IPS-15b (cell line): ENCODE measurements around the gene CMTM5.

Source experiments
- H3K27me3 ChIP-seq: one replicate; pipeline ENCODE4 v1.6.1; 2013; ENCODE audit warnings: low read length; ENCODE audit not compliant: control insufficient read depth, insufficient read depth
- H3K36me3 ChIP-seq: one replicate; pipeline ENCODE4 v1.6.1; 2013; ENCODE audit warnings: low read length; ENCODE audit not compliant: control insufficient read depth, insufficient read depth
- H3K4me1 ChIP-seq: one replicate; pipeline ENCODE4 v1.6.1; 2013; ENCODE audit warnings: mild to moderate bottlenecking, low read length; ENCODE audit not compliant: control insufficient read depth, insufficient read depth
- H3K4me3 ChIP-seq: one replicate; pipeline ENCODE4 v1.5.1; 2013; ENCODE audit warnings: low read depth, low read length
- H3K9ac ChIP-seq: one replicate; pipeline ENCODE4 v1.6.1; 2013; ENCODE audit warnings: low read depth, mild to moderate bottlenecking, low read length
- H3K9me3 ChIP-seq: one replicate; pipeline ENCODE4 v1.6.1; 2013; ENCODE audit warnings: mild to moderate bottlenecking, low read length; ENCODE audit not compliant: control insufficient read depth, insufficient read depth

CMTM5 gene

DNA sequence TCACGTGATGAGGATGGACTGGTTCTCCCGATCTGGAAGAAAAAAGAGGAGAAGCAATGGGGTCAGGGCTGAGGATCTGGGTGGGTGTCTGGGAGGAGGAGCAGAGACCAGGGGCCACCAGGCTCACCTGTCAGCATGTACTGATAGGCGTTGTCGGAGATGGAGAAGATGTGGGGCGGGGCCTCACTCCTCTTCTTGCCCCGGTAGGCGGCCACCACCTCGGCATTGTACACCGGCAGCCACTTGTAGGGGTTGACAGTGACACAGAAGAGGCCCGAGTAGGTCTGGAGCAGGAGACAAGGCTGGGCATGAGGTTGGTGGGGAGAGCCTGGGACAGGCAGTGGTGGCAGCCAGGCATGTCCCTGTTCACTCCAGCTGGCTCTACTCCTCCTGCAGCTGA is 28.2 kb downstream of the CMTM5 start:
- no peaks in the 10 kb centered on the region for H3K9me3 ChIP-seq
- no peak overlapping the region for H3K9ac ChIP-seq
- H3K36me3 ChIP-seq, result no peaks in the 10 kb centered on the region
- peaks cover 4% of the 10 kb centered on the region for H3K27me3 ChIP-seq
- H3K4me3 ChIP-seq, result no peak overlapping the region
- peaks cover 2% of the 10 kb centered on the region for H3K4me1 ChIP-seq

DNA sequence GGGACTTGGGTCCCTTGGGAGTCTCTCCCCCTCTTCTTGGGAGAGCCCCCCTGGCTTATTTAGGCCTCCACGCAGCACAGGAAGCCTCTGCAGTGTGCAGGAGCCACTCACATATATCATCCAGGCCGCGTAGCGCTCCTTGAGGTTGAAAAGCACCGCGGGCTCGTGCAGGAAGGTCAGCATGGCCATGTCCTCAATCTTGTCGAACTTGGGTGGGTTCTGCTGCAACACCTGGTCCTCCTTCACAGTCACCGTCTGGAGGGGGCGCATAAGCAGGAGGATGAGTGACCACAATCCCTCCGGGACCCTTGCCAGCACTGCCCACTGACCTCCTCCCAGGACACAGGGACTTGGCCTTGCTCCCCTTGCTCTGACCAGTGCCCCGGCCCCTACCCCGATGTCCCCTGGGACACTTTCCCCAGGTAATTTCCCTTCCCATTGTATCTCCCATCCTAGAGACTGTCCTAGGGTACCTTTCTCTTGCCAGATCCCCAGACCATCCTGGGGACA is 28.7 kb downstream of the CMTM5 start:
- peaks cover 2% of the 10 kb centered on the region for H3K4me1 ChIP-seq
- no peak overlapping the region for H3K4me3 ChIP-seq
- H3K36me3 ChIP-seq, result no peaks in the 10 kb centered on the region
- peaks cover 4% of the 10 kb centered on the region for H3K27me3 ChIP-seq
- H3K9ac ChIP-seq, result no peak overlapping the region
- H3K9me3 ChIP-seq, result no peaks in the 10 kb centered on the region

DNA sequence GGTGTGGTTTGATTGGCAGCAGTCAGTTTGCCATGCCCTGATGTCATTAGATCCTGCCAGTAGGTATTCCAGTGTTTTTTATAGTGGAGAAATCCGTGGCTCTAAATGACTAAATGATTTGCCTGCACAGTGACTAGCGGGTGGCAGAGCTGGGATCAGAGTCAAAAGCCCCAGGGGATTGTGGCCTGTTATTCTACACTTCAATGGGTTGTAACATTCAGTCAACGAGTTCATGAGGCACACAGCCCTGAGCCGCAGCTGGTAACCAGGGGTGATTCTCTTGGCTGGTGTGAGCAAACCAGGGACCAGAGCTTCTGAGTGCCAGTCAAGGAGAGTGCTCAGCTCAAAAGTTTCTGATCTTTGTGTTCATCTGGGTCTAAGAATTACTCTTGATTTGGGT is 29.4 kb downstream of the CMTM5 start:
- Histone ChIP-seq H3K27me3 (peaks cover 4% of the 10 kb centered on the region), H3K4me3 (no peak overlapping the region), H3K4me1 (peaks cover 2% of the 10 kb centered on the region), H3K9ac (no peak overlapping the region), H3K9me3 (no peaks in the 10 kb centered on the region), H3K36me3 (no peaks in the 10 kb centered on the region)

DNA sequence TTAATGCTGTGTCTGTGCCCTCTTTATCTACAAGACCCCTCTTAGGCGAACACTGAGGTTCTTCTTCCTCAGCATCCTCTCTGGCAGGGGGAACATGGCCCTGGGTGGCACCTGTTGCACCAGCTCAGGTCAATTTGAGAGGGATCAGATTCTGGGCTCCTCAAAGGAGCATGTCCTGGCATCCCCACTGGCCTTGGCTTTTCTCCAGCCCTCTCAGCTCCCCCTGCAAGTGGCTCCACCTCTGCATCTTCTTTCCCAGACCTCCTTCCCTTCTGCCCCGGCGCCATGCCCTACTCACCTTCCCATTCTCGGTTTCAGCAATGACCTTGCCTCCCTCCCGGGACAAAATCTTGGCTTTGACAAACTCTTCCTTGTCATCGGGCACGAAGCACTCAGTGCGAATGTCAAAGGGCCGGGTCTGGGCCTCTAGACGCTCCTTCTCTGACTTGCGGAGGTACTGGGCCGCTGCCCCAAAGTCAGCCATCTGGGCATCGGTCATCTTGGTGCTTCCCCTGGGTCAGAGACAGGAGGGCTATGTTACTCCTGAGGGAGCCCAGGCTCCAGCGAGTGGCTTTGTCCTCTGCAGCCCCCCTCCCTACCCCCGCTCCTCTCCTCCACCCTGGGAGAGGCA is 30.0 kb downstream of the CMTM5 start:
- peaks cover 2% of the 10 kb centered on the region for H3K4me1 ChIP-seq
- peaks cover 4% of the 10 kb centered on the region for H3K27me3 ChIP-seq
- no peak overlapping the region for H3K9ac ChIP-seq
- no peaks in the 10 kb centered on the region for H3K9me3 ChIP-seq
- H3K36me3 ChIP-seq, result no peaks in the 10 kb centered on the region
- no peak overlapping the region for H3K4me3 ChIP-seq

DNA sequence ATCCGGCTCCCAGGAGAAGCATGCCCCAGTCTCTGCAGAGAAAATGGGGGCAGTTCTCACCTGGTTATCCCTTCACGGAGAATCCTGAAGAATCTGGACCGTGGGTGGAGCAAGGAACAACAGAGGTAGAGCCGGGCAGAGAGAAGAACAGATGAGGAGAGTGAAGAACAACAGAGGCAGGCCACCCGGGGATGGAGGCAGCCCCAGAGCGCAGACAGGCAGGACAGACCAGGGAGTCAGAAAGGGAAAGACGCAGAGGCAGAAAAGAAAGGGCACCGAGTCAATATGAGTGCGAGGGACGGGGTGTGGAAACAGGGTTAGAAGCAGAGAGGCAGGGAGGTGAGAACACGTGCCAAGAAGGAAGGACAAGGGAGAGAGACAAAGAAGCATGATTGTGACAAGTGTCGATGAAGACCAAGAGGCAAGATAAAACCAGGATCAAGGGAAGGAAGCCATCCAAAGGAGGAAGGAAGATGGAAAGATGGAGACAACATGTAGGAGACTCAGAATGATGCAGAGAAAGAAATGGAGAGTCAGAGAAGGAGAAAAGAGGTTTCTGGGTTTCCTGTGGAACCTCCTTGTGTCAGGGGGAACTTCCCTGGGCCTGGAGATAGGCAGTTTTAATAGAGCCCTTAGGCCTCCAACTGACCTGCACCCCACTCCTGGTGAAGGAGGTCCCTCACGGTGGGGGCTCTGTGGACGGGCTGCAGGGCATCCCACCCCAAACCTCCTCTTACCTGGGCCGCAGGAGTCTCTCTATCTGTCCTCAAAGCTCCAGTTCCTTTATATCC is 30.9 kb downstream of the CMTM5 start, which contains the start of gene MYH6:
Gene MYH6 (minus strand): TSS at position 758 of the 791 bp plus-strand sequence. CDS start 1,050 bp downstream, outside the sequence.
- peaks cover 4% of the 10 kb centered on the region for H3K27me3 ChIP-seq
- H3K4me3 ChIP-seq, result no peak within 1 kb of the TSS
- H3K9ac ChIP-seq, result no peak within 1 kb of the TSS
- H3K9me3 ChIP-seq, result no peaks in the 10 kb centered on the region
- no peaks in the 10 kb centered on the region for H3K4me1 ChIP-seq
- no peaks in the 10 kb centered on the region for H3K36me3 ChIP-seq

DNA sequence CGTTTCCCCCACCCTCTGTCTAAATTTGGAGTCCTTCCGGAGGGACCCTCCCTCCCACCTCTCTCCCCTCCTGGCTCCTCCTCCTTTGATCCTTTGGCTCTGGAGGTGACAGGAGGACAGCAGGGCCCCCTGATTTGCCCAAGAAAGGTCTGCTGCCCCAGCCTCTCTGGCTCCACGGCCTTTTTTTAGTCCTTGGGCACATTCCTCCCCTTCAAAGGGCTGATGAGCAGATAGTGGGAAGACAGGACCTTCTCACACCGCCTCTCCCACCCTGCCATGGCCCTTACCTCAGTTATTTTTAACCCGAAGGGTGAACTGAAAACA is 31.4 kb downstream of the CMTM5 start:
- H3K27me3 ChIP-seq, result peaks cover 4% of the 10 kb centered on the region
- no peak overlapping the region for H3K9ac ChIP-seq
- no peak overlapping the region for H3K4me3 ChIP-seq
- H3K4me1 ChIP-seq, result no peaks in the 10 kb centered on the region
- H3K36me3 ChIP-seq, result no peaks in the 10 kb centered on the region
- H3K9me3 ChIP-seq, result no peaks in the 10 kb centered on the region

DNA sequence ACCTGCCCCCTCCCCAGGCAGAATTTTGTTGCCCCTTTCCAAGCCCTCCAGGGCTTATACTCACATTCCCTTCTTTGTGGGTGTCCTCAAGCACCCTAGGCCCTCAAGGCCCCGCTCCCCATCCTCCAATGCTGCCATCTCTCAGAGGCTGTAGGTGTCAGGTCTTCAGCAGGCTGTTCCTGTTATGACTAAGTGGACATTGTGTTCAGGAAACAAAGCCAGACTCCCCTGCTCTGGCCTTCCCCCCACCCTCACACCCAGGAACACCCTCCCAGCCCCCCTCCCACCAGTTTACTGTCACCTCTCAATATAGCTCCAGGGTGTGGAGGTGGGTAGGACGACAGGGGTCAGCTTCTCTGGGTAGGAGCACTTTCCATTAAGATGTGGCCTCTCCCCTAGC is 32.6 kb downstream of the CMTM5 start:
- no peaks in the 10 kb centered on the region for H3K9me3 ChIP-seq
- peaks cover 2% of the 10 kb centered on the region for H3K27me3 ChIP-seq
- H3K4me1 ChIP-seq, result no peaks in the 10 kb centered on the region
- no peaks in the 10 kb centered on the region for H3K36me3 ChIP-seq
- H3K9ac ChIP-seq, result no peak overlapping the region
- H3K4me3 ChIP-seq, result no peak overlapping the region

DNA sequence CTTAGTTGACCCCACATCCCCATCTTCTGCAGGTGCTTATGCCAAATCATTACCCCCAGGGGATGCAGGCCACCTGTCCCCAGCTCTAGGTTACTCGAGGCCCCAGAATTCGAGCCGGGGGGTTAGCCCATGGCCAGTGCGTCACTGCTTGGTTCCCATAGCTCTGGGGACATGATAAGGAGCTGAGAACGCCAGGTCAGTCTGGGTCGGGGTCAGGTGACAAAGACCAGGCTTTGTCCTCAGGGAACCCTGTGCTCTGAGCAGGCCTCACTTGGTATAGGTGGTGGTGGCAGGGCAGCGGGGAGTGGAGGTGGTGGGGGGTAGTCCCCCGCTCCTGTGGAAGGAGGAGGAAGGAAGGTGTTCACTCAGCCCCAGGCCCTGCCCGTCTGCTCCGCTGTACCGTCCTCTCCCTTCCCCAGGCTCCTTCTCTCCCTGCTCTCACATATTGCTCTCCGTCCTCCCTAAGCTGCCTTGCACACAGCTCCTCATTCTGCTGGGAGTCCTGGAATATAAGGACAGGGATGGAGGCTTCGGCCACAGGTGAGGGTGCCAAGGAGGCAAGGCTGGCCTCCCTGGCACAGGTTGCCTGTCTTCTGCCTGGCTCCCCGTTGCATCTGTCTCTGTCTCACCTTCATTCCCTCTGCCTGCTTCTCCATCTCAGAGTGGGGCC is 33.3 kb downstream of the CMTM5 start:
- Histone ChIP-seq H3K9me3 (no peaks in the 10 kb centered on the region), H3K9ac (no peak overlapping the region), H3K4me3 (no peak overlapping the region), H3K27me3 (peaks cover 2% of the 10 kb centered on the region), H3K4me1 (no peaks in the 10 kb centered on the region), H3K36me3 (no peaks in the 10 kb centered on the region)

DNA sequence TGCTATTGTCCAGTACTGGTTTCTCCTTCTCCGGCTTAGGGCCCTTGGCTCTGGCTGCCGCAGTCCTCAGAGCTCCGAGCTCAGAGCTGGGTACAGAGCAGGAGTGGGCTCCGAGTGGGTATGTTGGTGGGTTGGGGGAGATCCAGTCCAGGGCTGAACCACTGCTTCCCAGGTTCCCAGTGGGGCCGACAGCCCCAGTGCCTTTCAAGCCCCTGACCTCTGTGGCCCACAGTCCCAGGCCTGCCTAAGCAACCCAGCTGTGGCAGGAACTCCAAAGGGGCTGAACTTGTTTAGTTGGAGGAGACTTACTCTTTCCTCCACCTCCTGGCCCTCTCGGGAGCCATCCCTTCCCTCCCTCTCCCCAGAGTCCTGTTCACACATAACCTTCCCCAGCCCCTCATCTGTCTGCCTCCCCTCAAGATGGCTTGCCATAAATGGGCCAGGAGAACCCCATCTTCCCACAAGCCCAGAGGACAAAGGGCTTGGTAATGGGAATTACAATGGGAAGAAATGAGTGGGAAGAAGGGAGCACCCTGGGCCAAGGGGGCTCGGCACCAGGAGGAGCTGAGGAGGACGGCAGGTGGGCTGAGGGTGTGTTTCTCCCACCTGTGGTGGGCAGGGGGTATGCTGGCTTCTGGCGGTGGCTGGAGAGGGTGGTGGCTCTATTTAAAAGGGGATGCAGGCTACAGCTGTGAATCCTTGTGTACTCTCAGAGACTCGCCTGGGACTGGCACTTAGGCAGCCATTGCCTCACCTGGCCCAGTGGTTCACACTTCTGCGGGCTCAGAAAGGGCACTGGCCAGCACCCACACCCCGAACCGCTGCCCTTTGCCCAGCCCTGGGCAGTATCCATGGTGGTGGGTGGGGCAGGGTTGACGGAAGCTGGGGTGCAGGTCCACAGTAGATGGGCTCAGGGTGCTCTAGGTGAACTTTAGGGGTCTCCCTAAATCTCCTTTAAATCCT is 35.0 kb downstream of the CMTM5 start:
- Histone ChIP-seq H3K4me3 (no peak overlapping the region), H3K4me1 (no peaks in the 10 kb centered on the region), H3K9me3 (no peaks in the 10 kb centered on the region), H3K36me3 (no peaks in the 10 kb centered on the region), H3K9ac (no peak overlapping the region), H3K27me3 (peaks cover 2% of the 10 kb centered on the region)

DNA sequence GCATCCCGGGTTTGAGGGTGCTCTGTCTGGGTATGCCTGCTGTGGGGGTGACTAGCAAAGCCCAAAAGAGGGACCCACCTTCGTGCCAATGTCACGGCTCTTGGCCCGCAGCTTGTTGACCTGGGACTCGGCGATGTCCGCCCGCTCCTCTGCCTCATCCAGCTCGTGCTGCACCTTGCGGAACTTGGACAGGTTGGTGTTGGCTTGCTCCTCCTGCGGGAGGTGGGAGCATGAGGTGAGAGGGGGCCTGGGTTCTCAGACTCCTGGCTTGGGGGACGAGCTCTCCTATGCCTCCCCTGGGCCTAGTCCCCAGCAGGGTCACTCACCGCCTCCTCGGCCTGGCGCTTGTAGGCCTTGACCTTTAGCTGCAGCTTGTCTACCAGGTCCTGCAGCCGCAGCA is 36.8 kb downstream of the CMTM5 start:
- Histone ChIP-seq H3K4me3 (no peak overlapping the region), H3K4me1 (no peaks in the 10 kb centered on the region), H3K9ac (no peak overlapping the region), H3K9me3 (no peaks in the 10 kb centered on the region), H3K27me3 (peaks cover under 1% of the 10 kb centered on the region), H3K36me3 (no peaks in the 10 kb centered on the region)

DNA sequence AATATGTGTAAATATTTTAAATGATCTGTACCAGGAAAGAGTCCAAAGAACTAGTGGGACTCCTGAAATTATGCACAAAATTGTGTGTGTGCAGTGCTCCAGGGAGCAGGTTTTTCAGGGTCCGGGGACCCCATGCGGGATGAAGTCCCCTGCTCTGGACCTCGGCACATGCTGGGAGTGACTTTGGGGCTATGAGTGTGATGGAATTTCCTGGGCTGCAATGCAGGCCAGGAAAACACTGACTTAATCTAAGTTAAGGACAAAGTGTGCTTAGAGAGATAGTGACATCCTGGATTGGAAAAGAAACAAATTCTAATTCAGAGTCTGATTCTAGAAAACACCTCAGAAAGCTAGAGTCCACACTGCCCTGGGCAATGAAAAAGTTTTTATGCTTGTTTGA is 37.4 kb downstream of the CMTM5 start:
- Histone ChIP-seq H3K4me1 (no peaks in the 10 kb centered on the region), H3K27me3 (no peaks in the 10 kb centered on the region), H3K4me3 (no peak overlapping the region), H3K9me3 (no peaks in the 10 kb centered on the region), H3K9ac (no peak overlapping the region), H3K36me3 (no peaks in the 10 kb centered on the region)
